Fibroblast of lung (primary cell): Measurements from ENCODE around the gene PROP1. TPM values are rescaled to one million over a fixed set of nuclear protein-coding genes. Genes with fewer than 3 reads are reported as not detected.

Experiments
- DNase-seq, 2 donors: peaks; one replicate each; pipeline versions ENCODE4 v3.0.0 to v3.0.0-alpha.2; 2010; ENCODE audit warnings: low read depth in 2 of 2
- H2AFZ ChIP-seq: 2 replicates; pipeline ENCODE4 v1.5.1; 2012; ENCODE audit warnings: low read length, control low read depth, inconsistent platforms
- H3K27ac ChIP-seq: 2 replicates; pipeline ENCODE4 v1.5.1; 2011; ENCODE audit warnings: low read length, control low read depth; ENCODE audit not compliant: insufficient read depth
- H3K27me3 ChIP-seq: 2 replicates; pipeline ENCODE4 v1.5.1; 2011; ENCODE audit warnings: mild to moderate bottlenecking, low read length; ENCODE audit not compliant: control insufficient read depth, insufficient read depth
- H3K36me3 ChIP-seq: 2 replicates; pipeline ENCODE4 v1.5.1; 2011; ENCODE audit warnings: low read length; ENCODE audit not compliant: control insufficient read depth, insufficient read depth
- H3K4me1 ChIP-seq: 2 replicates; pipeline ENCODE4 v1.5.1; 2011; ENCODE audit warnings: low read length; ENCODE audit not compliant: control insufficient read depth, insufficient read depth; ENCODE audit errors: extremely low read depth
- H3K4me2 ChIP-seq: 2 replicates; pipeline ENCODE4 v1.5.1; 2011; ENCODE audit warnings: low read length, control low read depth; ENCODE audit not compliant: insufficient read depth; ENCODE audit errors: extremely low read depth
- H3K4me3 ChIP-seq, 4 experiments: fragments of 200-600 bp in 1 of 4; sonication (generic) in 1 of 4; replicated peaks in 1 of 4; 2 replicates each; pipeline ENCODE4 v1.5.1; 2011 to 2016; ENCODE audit warnings: low read length in 4 of 4, low read depth in 3 of 4, mild to moderate bottlenecking in 3 of 4, control low read depth in 2 of 4, inconsistent platforms in 1 of 4, mixed read lengths in 1 of 4; ENCODE audit not compliant: insufficient read depth in 1 of 4; ENCODE audit errors: control extremely low read depth in 1 of 4
- H3K79me2 ChIP-seq: 2 replicates; pipeline ENCODE4 v1.5.1; 2012; ENCODE audit warnings: mild to moderate bottlenecking, low read length, inconsistent platforms; ENCODE audit not compliant: control insufficient read depth, insufficient read depth
- H3K9ac ChIP-seq: 2 replicates; pipeline ENCODE4 v1.5.1; 2011; ENCODE audit warnings: mild to moderate bottlenecking, low read length, control low read depth; ENCODE audit not compliant: insufficient read depth
- H3K9me3 ChIP-seq: 2 replicates; pipeline ENCODE4 v1.5.1; 2012; ENCODE audit warnings: low read depth, low read length; ENCODE audit not compliant: control insufficient read depth, insufficient read depth
- H4K20me1 ChIP-seq: 2 replicates; pipeline ENCODE4 v1.5.1; 2011; ENCODE audit warnings: low read length; ENCODE audit not compliant: control insufficient read depth, insufficient read depth; ENCODE audit errors: extremely low read depth
- EZH2 ChIP-seq: IDR thresholded peaks from 2 replicates; pipeline ENCODE4 v1.5.1; 2012; ENCODE audit warnings: low read length, control low read depth, mild to moderate bottlenecking; ENCODE audit errors: missing control alignments
- polyA plus RNA-seq, 2 donors: library from polyadenylated mRNA; depleted of rRNA in 1 of 2; stranded (reverse) in 1 of 2; unstranded in 1 of 2; fragments of >200 nt; gene quantifications; 2 replicates each; pipeline ENCODE4 v1.2.1, GENCODE V29; 2011 to 2012; ENCODE audit warnings: missing spikeins in 1 of 2
- total RNA-seq: library from RNA; depleted of rRNA; stranded (reverse); fragments of >200 nt; gene quantifications from 2 replicates; pipeline ENCODE4 v1.2.1, GENCODE V29; 2014
- TF ChIP-seq, protein P1 (sequence below), 2 donors: IDR thresholded peaks in 1 of 2; conservative IDR thresholded peaks in 1 of 2; 1 replicate in 1 of 2; 2 replicates in 1 of 2; pipeline ENCODE4 v1.5.1; 2011 to 2012; ENCODE audit warnings: low read length in 2 of 2, control low read depth in 1 of 2, inconsistent platforms in 1 of 2, low read depth in 1 of 2, mild to moderate bottlenecking in 1 of 2

Gene PROP1
- total and polyA plus RNA-seq, 2 donors (not counting 1 experiment from before 2014, with no cell fraction given), result not detected

DNA sequence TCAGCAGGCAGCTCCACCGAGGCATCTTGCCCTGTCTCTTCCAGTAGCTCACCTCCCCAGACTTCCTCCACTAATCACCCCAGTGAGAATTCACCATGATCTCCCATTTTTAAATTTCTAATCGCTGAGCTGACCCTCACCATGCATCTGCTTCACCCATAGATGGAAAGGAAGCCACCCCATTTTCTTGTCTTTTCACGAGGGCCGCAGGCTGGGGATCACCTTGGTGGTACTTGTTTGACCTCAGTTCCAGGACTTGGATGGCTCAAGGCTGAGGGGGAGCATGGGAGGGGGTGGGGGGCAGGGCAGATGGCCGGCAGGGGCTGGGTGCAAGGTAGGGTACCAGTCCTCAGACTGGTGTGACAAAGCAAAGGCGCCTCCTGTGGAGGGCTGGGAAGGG is 3.6 kb downstream of the PROP1 start:
- DNase-seq, result no peak
- TF ChIP-seq EZH2, result no peak
- TF ChIP-seq, protein P1, sequence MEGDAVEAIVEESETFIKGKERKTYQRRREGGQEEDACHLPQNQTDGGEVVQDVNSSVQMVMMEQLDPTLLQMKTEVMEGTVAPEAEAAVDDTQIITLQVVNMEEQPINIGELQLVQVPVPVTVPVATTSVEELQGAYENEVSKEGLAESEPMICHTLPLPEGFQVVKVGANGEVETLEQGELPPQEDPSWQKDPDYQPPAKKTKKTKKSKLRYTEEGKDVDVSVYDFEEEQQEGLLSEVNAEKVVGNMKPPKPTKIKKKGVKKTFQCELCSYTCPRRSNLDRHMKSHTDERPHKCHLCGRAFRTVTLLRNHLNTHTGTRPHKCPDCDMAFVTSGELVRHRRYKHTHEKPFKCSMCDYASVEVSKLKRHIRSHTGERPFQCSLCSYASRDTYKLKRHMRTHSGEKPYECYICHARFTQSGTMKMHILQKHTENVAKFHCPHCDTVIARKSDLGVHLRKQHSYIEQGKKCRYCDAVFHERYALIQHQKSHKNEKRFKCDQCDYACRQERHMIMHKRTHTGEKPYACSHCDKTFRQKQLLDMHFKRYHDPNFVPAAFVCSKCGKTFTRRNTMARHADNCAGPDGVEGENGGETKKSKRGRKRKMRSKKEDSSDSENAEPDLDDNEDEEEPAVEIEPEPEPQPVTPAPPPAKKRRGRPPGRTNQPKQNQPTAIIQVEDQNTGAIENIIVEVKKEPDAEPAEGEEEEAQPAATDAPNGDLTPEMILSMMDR (conservative IDR thresholded peaks at IDR 0.05 in 1 of 2, IDR thresholded peaks at IDR 0.05 in 1 of 2; ENCODE audit: low read depth in 1 of 2, low read length in 2 of 2), result no peak
- Histone ChIP-seq H2AFZ (no peak overlapping the region), H3K36me3 (no peaks in the 10 kb centered on the region), H3K27me3 (peaks cover under 1% of the 10 kb centered on the region), H3K4me1 (no peaks in the 10 kb centered on the region), H3K9me3 (no peaks in the 10 kb centered on the region), H3K79me2 (no peaks in the 10 kb centered on the region), H4K20me1 (no peaks in the 10 kb centered on the region), H3K27ac (no peak overlapping the region), H3K4me2 (no peak overlapping the region), H3K9ac (no peak overlapping the region), H3K4me3 (no peak overlapping the region)

DNA sequence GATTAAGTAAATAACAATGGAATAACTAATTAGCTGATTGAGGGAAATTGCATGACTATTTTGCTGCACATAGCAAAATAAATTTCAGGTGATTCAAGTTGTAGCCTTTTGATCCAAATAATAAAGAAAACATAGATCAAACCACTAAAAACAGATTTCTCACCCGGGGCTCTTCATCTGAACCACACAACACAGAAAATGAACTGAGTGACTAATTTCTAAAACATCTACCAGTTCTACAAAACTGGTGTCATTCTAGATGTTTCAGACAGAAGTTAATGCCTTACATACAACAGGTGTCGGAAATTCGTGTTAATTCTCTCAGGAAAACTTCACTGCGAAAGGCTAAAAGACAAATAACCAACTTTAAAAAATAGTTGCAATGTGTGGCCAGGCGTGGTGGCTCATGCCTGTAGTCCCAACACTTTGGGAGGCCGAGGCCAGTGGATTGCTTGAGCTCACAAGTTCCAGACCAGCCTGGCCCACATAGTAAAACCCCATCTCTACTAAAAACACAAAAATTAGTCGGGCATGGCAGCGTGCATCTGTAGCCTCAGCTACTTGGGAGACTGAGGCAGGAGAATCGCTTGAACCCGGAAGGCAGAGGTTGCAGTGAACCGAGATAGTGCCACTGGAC is 6.9 kb downstream of the PROP1 start:
- DNase-seq, result no peak

DNA sequence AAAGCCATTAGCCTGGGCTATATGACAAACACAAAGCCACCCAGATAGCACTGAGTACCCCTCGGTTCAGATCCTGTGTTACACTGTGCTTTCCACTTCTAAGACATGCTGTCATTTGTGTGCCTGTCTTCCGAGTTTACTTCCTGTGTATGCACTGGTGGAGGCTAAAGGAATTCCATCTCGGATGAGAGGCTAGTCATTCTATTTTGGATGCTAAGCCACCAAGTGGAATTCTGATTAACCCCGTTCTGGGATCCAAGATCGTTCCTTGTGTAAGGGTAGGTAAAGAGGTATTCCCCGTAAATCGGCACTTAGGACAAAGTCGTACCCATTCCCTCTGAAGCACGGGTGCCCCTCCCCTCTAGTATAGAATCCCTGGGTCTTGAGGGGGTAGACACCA is 8.7 kb downstream of the PROP1 start:
- Histone ChIP-seq H3K36me3 (no peaks in the 10 kb centered on the region), H3K4me3 (no peak overlapping the region), H3K9me3 (no peaks in the 10 kb centered on the region), H3K79me2 (no peaks in the 10 kb centered on the region), H3K27me3 (peaks cover 23% of the 10 kb centered on the region), H3K4me1 (no peaks in the 10 kb centered on the region), H3K4me2 (no peak overlapping the region), H3K27ac (no peak overlapping the region), H4K20me1 (no peaks in the 10 kb centered on the region), H2AFZ (no peak overlapping the region), H3K9ac (no peak overlapping the region)
- no peak for DNase-seq
- TF ChIP-seq, protein P1 (conservative IDR thresholded peaks at IDR 0.05 in 1 of 2, IDR thresholded peaks at IDR 0.05 in 1 of 2; ENCODE audit: low read depth in 1 of 2, low read length in 2 of 2), result no peak
- TF ChIP-seq EZH2, result no peak

More for the DNA sequence above, 6.9 kb downstream of the PROP1 start:
- Histone ChIP-seq H3K27ac (no peak overlapping the region), H3K4me1 (no peaks in the 10 kb centered on the region), H3K27me3 (peaks cover 11% of the 10 kb centered on the region), H3K9ac (no peak overlapping the region), H3K36me3 (no peaks in the 10 kb centered on the region), H4K20me1 (no peaks in the 10 kb centered on the region), H3K4me2 (no peak overlapping the region), H2AFZ (no peak overlapping the region), H3K79me2 (no peaks in the 10 kb centered on the region), H3K4me3 (no peak overlapping the region), H3K9me3 (no peaks in the 10 kb centered on the region)
- TF ChIP-seq EZH2, result no peak
